Measurements from ENCODE around the gene DTD1.

The DTD1 gene

DNA sequence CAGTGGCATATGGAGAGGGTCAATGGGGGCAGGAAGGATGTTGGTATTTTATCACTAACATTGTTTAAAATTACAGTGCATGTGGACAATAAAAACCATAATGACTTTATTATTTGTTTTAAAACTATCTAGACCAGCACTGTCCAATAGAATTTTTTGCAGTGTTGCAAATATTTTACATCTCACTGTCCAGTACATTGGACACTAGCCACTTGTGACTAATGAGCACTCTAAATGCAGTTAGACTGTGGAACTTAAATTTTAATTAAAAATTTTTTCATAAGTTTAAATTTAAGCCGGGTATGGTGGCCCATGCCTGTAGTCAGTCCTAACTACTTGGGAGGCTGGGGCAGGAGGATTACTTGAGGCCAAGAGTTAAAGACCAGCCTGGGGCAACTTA, 101.7 kb downstream of the DTD1 start:
- no peak for DNase-seq

DNA sequence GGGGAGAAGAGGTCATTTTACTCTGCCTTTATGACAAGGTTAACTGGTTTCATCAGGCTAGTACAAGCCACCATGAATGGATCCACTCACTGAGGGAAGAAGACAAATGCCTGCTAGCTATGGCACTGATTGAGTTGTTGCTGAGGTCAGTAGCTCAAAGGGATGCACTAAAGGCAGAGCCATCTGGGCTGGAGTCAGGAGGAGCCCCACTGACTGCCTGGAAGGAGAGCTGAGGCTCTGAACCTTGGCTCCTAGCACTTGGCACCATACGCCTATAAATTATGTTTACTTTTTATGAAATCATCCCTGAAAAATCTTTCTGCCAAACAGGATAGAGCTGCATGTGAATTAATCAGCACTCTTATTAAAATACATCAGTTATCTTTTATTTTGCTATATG, 104.6 kb downstream of the DTD1 start:
- DNase-seq: no peak
- H3K4me1 ChIP-seq (ENCODE audit: control insufficient read depth, insufficient read depth, low read length, poor library complexity, severe bottlenecking): peaks cover 3% of the 10 kb centered on the region
- no peak overlapping the region for H3K4me3 ChIP-seq (ENCODE audit: insufficient read depth, low read depth, low read length, poor library complexity, severe bottlenecking)
- H3K27ac ChIP-seq (ENCODE audit: insufficient read depth, low read length, poor library complexity, severe bottlenecking): no peak overlapping the region
- H3K27me3 ChIP-seq (replicated peaks; ENCODE audit: control insufficient read depth, insufficient read depth, low read length, poor library complexity, severe bottlenecking): no peaks in the 10 kb centered on the region
- H3K36me3 ChIP-seq (ENCODE audit: control insufficient read depth, insufficient read depth, low read length): no peaks in the 10 kb centered on the region
- no peaks in the 10 kb centered on the region for H3K9me3 ChIP-seq (ENCODE audit: control insufficient read depth, low read length)

More for the DNA sequence above, 101.7 kb downstream of the DTD1 start:
- Histone ChIP-seq H3K4me1 (ENCODE audit: control insufficient read depth, insufficient read depth, low read length, poor library complexity, severe bottlenecking) (peaks cover 3% of the 10 kb centered on the region), H3K9me3 (ENCODE audit: control insufficient read depth, low read length) (no peaks in the 10 kb centered on the region), H3K27ac (ENCODE audit: insufficient read depth, low read length, poor library complexity, severe bottlenecking) (no peak overlapping the region), H3K27me3 (replicated peaks; ENCODE audit: control insufficient read depth, insufficient read depth, low read length, poor library complexity, severe bottlenecking) (no peaks in the 10 kb centered on the region), H3K36me3 (ENCODE audit: control insufficient read depth, insufficient read depth, low read length) (no peaks in the 10 kb centered on the region), H3K4me3 (ENCODE audit: insufficient read depth, low read depth, low read length, poor library complexity, severe bottlenecking) (no peak overlapping the region)

DNA sequence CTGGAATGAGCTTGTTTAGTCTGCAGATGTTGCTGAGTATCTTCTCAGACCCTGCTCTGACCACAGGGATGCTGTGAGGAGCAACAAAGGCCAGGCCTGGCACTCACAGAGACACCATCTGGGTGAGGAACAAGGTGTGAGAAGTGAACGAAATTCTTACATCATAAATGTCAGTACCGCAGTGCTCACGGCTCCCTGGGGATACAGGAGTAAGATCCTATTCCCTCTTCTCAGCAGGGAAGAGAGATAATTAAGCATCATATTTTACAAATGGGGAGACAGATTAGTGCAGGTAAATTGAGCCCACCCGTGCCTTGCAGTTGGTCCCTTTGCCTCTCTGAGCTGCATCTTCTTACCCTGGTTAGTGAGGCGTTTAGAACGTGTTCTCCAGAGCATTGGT, 106.2 kb downstream of the DTD1 start:
- Histone ChIP-seq H3K36me3 (ENCODE audit: control insufficient read depth, insufficient read depth, low read length) (no peaks in the 10 kb centered on the region), H3K4me3 (ENCODE audit: insufficient read depth, low read depth, low read length, poor library complexity, severe bottlenecking) (no peak overlapping the region), H3K4me1 (ENCODE audit: control insufficient read depth, insufficient read depth, low read length, poor library complexity, severe bottlenecking) (peaks cover 3% of the 10 kb centered on the region), H3K9me3 (ENCODE audit: control insufficient read depth, low read length) (no peaks in the 10 kb centered on the region), H3K27me3 (replicated peaks; ENCODE audit: control insufficient read depth, insufficient read depth, low read length, poor library complexity, severe bottlenecking) (no peaks in the 10 kb centered on the region), H3K27ac (ENCODE audit: insufficient read depth, low read length, poor library complexity, severe bottlenecking) (no peak overlapping the region)
- DNase-seq: no peak

DNA sequence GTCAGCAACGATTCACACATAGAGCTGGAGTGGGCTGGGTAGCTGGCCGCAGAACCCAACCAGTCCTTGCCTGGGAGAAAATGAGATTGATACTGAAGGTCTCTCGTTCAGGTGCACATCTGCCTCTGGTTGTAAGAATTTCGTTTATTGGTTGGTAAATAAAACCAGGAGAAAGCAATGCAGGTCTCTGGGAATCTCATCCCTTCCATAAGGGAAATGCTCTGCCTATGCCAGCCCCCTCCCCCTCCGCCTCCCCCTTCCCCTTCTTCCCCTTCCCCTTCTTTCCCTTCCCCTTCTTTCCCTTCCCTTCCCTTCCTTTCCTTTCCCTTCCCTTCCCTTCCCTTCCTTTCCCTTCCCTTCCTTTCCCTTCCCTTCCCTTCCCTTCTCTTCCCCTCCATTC, 107.3 kb downstream of the DTD1 start:
- H3K27me3 ChIP-seq (replicated peaks; ENCODE audit: control insufficient read depth, insufficient read depth, low read length, poor library complexity, severe bottlenecking): no peaks in the 10 kb centered on the region
- no peak overlapping the region for H3K27ac ChIP-seq (ENCODE audit: insufficient read depth, low read length, poor library complexity, severe bottlenecking)
- H3K4me1 ChIP-seq (ENCODE audit: control insufficient read depth, insufficient read depth, low read length, poor library complexity, severe bottlenecking): peaks cover 3% of the 10 kb centered on the region
- H3K9me3 ChIP-seq (ENCODE audit: control insufficient read depth, low read length): no peaks in the 10 kb centered on the region
- H3K36me3 ChIP-seq (ENCODE audit: control insufficient read depth, insufficient read depth, low read length): no peaks in the 10 kb centered on the region
- H3K4me3 ChIP-seq (ENCODE audit: insufficient read depth, low read depth, low read length, poor library complexity, severe bottlenecking): no peak overlapping the region
- no peak for DNase-seq

DNA sequence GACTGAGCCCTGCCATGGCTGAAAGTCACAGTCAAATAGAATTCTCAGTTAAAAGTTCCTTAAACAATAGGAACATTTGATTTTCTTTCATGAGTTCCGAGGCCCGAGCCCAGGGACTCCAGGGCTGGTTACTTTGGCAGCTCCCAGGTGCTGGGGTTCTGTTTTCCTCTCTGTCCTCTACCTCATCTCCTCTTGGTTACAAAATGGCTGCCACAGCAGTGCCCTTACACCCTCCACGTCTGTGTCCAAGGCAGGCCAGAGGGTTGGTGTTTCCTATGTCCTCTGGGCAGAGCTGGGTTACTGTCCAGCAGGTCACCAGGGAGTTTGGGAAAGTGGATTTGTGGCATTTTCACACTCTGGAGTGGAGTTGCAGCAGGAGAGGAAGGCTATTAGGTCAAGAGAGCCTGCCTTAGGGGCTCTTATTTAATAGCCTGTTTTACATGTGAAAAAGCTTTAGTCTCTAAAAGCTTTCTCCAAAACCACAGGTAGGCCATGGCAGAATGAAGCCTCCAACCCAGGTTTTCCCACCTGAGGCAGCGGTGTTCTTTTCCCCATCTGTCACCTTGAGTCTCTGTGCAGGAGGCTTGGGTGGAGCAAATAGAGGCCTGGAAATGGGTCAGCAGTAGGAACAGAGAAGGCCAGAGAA, 111.0 kb downstream of the DTD1 start:
- no peak for DNase-seq
- Histone ChIP-seq H3K27ac (ENCODE audit: insufficient read depth, low read length, poor library complexity, severe bottlenecking) (no peak overlapping the region), H3K4me1 (ENCODE audit: control insufficient read depth, insufficient read depth, low read length, poor library complexity, severe bottlenecking) (no peaks in the 10 kb centered on the region)

DNA sequence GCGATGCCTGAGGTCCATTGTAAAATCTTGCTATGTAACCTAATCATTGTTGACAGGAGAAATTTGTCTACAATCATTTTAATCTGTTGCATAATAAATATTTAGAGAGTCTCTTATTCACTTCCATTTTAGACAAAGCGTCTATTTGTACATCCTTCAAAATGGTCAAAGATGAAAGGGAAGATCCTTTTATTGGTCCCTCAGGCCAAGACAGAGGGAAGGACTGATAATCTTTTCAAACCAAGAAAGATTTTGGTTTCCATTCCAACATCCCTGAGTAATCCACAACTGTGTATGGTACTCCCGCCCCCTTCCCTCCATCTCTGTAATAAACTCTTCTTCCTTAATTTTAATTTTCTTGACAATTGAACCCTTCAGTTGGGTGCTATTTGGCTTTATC, 114.1 kb downstream of the DTD1 start:
- Histone ChIP-seq H3K4me1 (ENCODE audit: control insufficient read depth, insufficient read depth, low read length, poor library complexity, severe bottlenecking) (no peaks in the 10 kb centered on the region), H3K27me3 (replicated peaks; ENCODE audit: control insufficient read depth, insufficient read depth, low read length, poor library complexity, severe bottlenecking) (no peaks in the 10 kb centered on the region), H3K36me3 (ENCODE audit: control insufficient read depth, insufficient read depth, low read length) (no peaks in the 10 kb centered on the region), H3K4me3 (ENCODE audit: insufficient read depth, low read depth, low read length, poor library complexity, severe bottlenecking) (no peak overlapping the region), H3K9me3 (ENCODE audit: control insufficient read depth, low read length) (no peaks in the 10 kb centered on the region), H3K27ac (ENCODE audit: insufficient read depth, low read length, poor library complexity, severe bottlenecking) (no peak overlapping the region)
- DNase-seq: no peak

More for the DNA sequence above, 111.0 kb downstream of the DTD1 start:
- Histone ChIP-seq H3K9me3 (ENCODE audit: control insufficient read depth, low read length) (no peaks in the 10 kb centered on the region), H3K36me3 (ENCODE audit: control insufficient read depth, insufficient read depth, low read length) (no peaks in the 10 kb centered on the region), H3K27me3 (replicated peaks; ENCODE audit: control insufficient read depth, insufficient read depth, low read length, poor library complexity, severe bottlenecking) (no peaks in the 10 kb centered on the region), H3K4me3 (ENCODE audit: insufficient read depth, low read depth, low read length, poor library complexity, severe bottlenecking) (no peak overlapping the region)

DNA sequence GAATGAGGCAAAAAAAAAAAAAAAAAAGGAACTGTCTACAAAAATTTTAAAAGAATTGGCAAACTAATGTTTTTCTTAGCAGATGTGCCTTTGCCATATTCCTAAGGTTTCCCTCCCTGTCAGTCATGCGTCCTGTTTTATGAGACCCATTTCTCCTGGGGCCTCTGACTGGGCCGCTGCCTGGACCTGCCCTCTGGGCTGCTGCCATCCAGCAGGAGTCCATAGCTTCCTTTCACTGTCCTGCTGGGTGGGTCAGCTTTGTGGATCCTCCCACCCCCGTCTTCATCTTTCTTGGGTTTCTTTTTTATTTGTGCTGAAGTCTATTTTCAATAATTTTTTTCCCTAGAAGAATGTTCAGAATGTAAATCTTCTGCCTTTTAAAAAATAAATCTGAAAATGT, 114.9 kb downstream of the DTD1 start:
- no peak overlapping the region for H3K27ac ChIP-seq (ENCODE audit: insufficient read depth, low read length, poor library complexity, severe bottlenecking)
- no peak for DNase-seq
- H3K27me3 ChIP-seq (replicated peaks; ENCODE audit: control insufficient read depth, insufficient read depth, low read length, poor library complexity, severe bottlenecking): no peaks in the 10 kb centered on the region
- H3K4me3 ChIP-seq (ENCODE audit: insufficient read depth, low read depth, low read length, poor library complexity, severe bottlenecking): no peak overlapping the region
- no peaks in the 10 kb centered on the region for H3K9me3 ChIP-seq (ENCODE audit: control insufficient read depth, low read length)
- H3K4me1 ChIP-seq (ENCODE audit: control insufficient read depth, insufficient read depth, low read length, poor library complexity, severe bottlenecking): no peaks in the 10 kb centered on the region
- H3K36me3 ChIP-seq (ENCODE audit: control insufficient read depth, insufficient read depth, low read length): no peaks in the 10 kb centered on the region

DNA sequence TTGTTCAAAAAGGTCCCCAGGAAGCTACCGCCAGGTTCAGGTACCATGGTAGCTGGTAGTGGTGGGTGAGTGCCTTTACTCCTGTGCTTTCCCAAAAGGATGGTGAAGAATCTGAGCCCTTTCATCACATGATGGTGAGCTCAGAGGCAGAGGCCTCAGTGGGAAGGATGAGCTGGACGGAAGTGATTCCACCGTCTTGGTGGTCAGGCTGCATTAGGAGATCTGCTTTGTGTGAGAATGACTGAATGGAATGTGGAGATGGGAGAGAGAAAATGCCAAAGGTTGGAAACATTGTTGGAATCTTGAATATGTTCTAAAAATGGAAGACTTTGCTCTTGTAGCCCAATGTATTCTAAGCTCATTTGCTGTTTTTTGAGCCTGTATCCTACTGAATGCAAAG, 117.6 kb downstream of the DTD1 start:
- H3K36me3 ChIP-seq (ENCODE audit: control insufficient read depth, insufficient read depth, low read length): no peaks in the 10 kb centered on the region
- no peak overlapping the region for H3K27ac ChIP-seq (ENCODE audit: insufficient read depth, low read length, poor library complexity, severe bottlenecking)
- H3K4me3 ChIP-seq (ENCODE audit: insufficient read depth, low read depth, low read length, poor library complexity, severe bottlenecking): no peak overlapping the region
- H3K9me3 ChIP-seq (ENCODE audit: control insufficient read depth, low read length): no peaks in the 10 kb centered on the region
- no peaks in the 10 kb centered on the region for H3K27me3 ChIP-seq (replicated peaks; ENCODE audit: control insufficient read depth, insufficient read depth, low read length, poor library complexity, severe bottlenecking)
- no peak for DNase-seq
- no peaks in the 10 kb centered on the region for H3K4me1 ChIP-seq (ENCODE audit: control insufficient read depth, insufficient read depth, low read length, poor library complexity, severe bottlenecking)

DNA sequence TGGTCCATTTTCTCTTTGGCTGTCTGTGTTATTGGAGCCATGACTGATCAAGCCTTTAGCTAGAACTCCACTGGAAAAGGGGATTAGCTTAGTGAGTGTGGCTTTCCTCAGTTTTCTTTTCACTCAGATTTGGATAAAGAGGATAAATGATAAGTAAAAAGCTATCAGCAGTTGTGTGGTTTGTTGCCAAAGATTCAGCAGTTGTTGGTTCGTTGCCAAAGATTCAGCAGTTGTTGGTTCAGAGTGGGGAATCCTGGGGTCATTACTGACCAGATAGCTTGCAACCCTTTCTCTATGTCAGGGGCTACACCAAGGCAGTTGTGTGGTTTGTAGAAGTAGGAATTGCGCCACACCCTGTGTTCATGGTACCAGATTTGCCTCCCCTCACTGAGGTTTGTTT, 118.1 kb downstream of the DTD1 start:
- H3K4me1 ChIP-seq (ENCODE audit: control insufficient read depth, insufficient read depth, low read length, poor library complexity, severe bottlenecking): no peaks in the 10 kb centered on the region
- no peaks in the 10 kb centered on the region for H3K36me3 ChIP-seq (ENCODE audit: control insufficient read depth, insufficient read depth, low read length)
- H3K27me3 ChIP-seq (replicated peaks; ENCODE audit: control insufficient read depth, insufficient read depth, low read length, poor library complexity, severe bottlenecking): no peaks in the 10 kb centered on the region
- no peak overlapping the region for H3K27ac ChIP-seq (ENCODE audit: insufficient read depth, low read length, poor library complexity, severe bottlenecking)
- no peaks in the 10 kb centered on the region for H3K9me3 ChIP-seq (ENCODE audit: control insufficient read depth, low read length)
- H3K4me3 ChIP-seq (ENCODE audit: insufficient read depth, low read depth, low read length, poor library complexity, severe bottlenecking): no peak overlapping the region
- DNase-seq: no peak

DNA sequence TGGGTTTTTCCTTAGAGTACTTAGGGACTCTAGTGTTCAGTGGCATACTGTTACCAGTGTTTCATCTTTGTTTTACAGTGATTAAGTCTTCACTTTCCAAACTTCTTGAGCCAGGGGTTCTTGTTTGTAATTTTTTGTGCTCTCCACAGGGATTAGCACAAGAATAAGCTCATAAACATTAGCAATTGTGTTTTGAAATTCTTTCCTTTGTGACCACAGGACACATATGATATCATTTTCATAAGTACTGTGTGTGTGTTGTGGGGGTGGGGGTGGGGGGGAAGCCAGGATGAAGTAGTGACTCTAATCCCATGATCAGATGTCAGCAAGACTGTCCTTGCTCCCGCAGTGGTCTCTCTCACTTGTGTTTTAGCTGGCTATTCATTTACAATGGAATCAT, 124.3 kb downstream of the DTD1 start:
- no peaks in the 10 kb centered on the region for H3K9me3 ChIP-seq (ENCODE audit: control insufficient read depth, low read length)
- no peak overlapping the region for H3K27ac ChIP-seq (ENCODE audit: insufficient read depth, low read length, poor library complexity, severe bottlenecking)
- no peak for DNase-seq
- H3K27me3 ChIP-seq (replicated peaks; ENCODE audit: control insufficient read depth, insufficient read depth, low read length, poor library complexity, severe bottlenecking): no peaks in the 10 kb centered on the region
- no peak overlapping the region for H3K4me3 ChIP-seq (ENCODE audit: insufficient read depth, low read depth, low read length, poor library complexity, severe bottlenecking)
- H3K4me1 ChIP-seq (ENCODE audit: control insufficient read depth, insufficient read depth, low read length, poor library complexity, severe bottlenecking): no peaks in the 10 kb centered on the region
- no peaks in the 10 kb centered on the region for H3K36me3 ChIP-seq (ENCODE audit: control insufficient read depth, insufficient read depth, low read length)
